ENCODE results near the gene OASL. TPM values are rescaled to one million over a fixed set of nuclear protein-coding genes. Genes with fewer than 3 reads are reported as not detected.

Gene OASL
- total and polyA plus RNA-seq, 2 of the 4 experiments (the other 2 are of a cell fraction) = under 0.01 to 0.05 TPM

GRCh38 chr12:120990487-120991055 lies 48.5 kb downstream of the OASL start:
- Histone ChIP-seq H4K91ac (ENCODE audit: insufficient read depth, low read depth, low read length) (no peak overlapping the region), H3K14ac (replicated peaks; ENCODE audit: low read depth, low read length) (no peak overlapping the region), H3K9me1 (ENCODE audit: insufficient read depth, low read length) (no peaks in the 10 kb centered on the region), H3K79me1 (ENCODE audit: low read depth in 1 of 2, low read length in 2 of 2) (no peaks in the 10 kb centered on the region), H3K27ac (ENCODE audit: insufficient read depth, low read length) (no peak overlapping the region), H2AK5ac (ENCODE audit: low read depth, low read length) (no peak overlapping the region), H2BK15ac (ENCODE audit: low read depth, low read length) (no peak overlapping the region), H3K9ac (ENCODE audit: low read depth, low read length) (no peak overlapping the region), H3K36me3 (ENCODE audit: control insufficient read depth, insufficient read depth, low read length) (no peaks in the 10 kb centered on the region), H2BK120ac (ENCODE audit: low read depth, low read length) (no peak overlapping the region), H3K23ac (ENCODE audit: low read depth, low read length) (no peak overlapping the region), H4K5ac (ENCODE audit: low read depth, low read length) (no peak overlapping the region), H4K20me1 (ENCODE audit: insufficient read depth, low read length) (no peaks in the 10 kb centered on the region), H3K4me1 (ENCODE audit: control insufficient read depth, insufficient read depth, low read length) (no peaks in the 10 kb centered on the region), H3K56ac (ENCODE audit: extremely low read depth, insufficient read depth, low read length) (no peak overlapping the region), H4K8ac (ENCODE audit: low read depth in 2 of 2, low read length in 2 of 2) (no peak overlapping the region), H3K18ac (ENCODE audit: low read depth, low read length) (no peak overlapping the region), H3K4me2 (ENCODE audit: low read depth, low read length) (no peak overlapping the region), H3K4ac (ENCODE audit: low read depth, low read length) (no peak overlapping the region), H2AFZ (replicated peaks; ENCODE audit: low read length, poor library complexity) (no peak overlapping the region), H3K9me3 (ENCODE audit: control insufficient read depth, insufficient read depth, low read length) (no peaks in the 10 kb centered on the region; the same call in 1 of the 2 replicates), H2BK20ac (ENCODE audit: low read depth, low read length) (no peak overlapping the region), H2BK5ac (ENCODE audit: low read depth, low read length, poor library complexity, severe bottlenecking) (no peak overlapping the region), H3K27me3 (ENCODE audit: control insufficient read depth, insufficient read depth, low read length) (peaks cover 14% of the 10 kb centered on the region; the same call in 1 of the 2 replicates), H2AK9ac (replicated peaks; ENCODE audit: low read depth, low read length, poor library complexity) (no peak overlapping the region), H3K4me3 (ENCODE audit: insufficient read depth, low read depth, low read length) (no peak overlapping the region)
- intact Hi-C loops (cut with micrococcal nuclease) = no loop called here
- ChIA-PET CTCF (no interaction called here), POLR2A (ENCODE audit: unreplicated experiment) (no interaction called here)
- WGBS, 2 experiments (ENCODE audit: extremely low coverage in 2 of 2, insufficient read length in 1 of 2) = 60% methylated on average over 1 of the region's 2 CpGs; no CpG with 5 or more reads in 1 of the 2 experiments
- TF ChIP-seq SMC3 (IDR thresholded peaks at IDR 0.05; ENCODE audit: low read depth, low read length) (no peak), CEBPB (IDR thresholded peaks at IDR 0.05; ENCODE audit: low read depth, low read length) (no peak), FOS (IDR thresholded peaks at IDR 0.05; ENCODE audit: low read depth, low read length) (no peak), POLR2A (IDR thresholded peaks at IDR 0.05; ENCODE audit: low read depth, low read length) (no peak), ELK1 (IDR thresholded peaks at IDR 0.05; ENCODE audit: borderline replicate concordance, low read depth, low read length) (no peak), MXI1 (IDR thresholded peaks at IDR 0.05; ENCODE audit: borderline replicate concordance, low read depth, low read length) (no peak), RAD21 (IDR thresholded peaks at IDR 0.05; ENCODE audit: low read length) (no peak), RCOR1 (IDR thresholded peaks at IDR 0.05; ENCODE audit: insufficient replicate concordance, low read length) (no peak), MAZ (IDR thresholded peaks at IDR 0.05; ENCODE audit: borderline replicate concordance, low read depth, low read length) (no peak), BHLHE40 (IDR thresholded peaks at IDR 0.05; ENCODE audit: low read depth, low read length) (no peak), CTCF (conservative IDR thresholded peaks at IDR 0.05; ENCODE audit: low read depth, low read length) (no peak)
- DNase-seq = no peak
- in situ Hi-C loops (cut with MboI; ENCODE audit: low sequenced_read_pairs) = no loop called here
- dilution Hi-C loops (cut with HindIII; ENCODE audit: low sequenced_read_pairs, unreplicated experiment) = no loop called here
- BruUV-seq (replicated peaks) = no TSS peak
- no peak for ATAC-seq (ENCODE audit: low read depth)

Measured in IMR-90 (cell line).